Brain microvascular endothelial cell (primary cell): ENCODE results near the gene B3GNT8.

Experiments
- DNase-seq: peaks from one replicate; pipeline ENCODE4 v3.0.0-alpha.2; 2020
- H3K27ac ChIP-seq: fragments of 250-450 bp; sonication (Bioruptor Pico); 2 replicates; pipeline ENCODE4 v1.5.1; 2020; ENCODE audit warnings: mild to moderate bottlenecking, moderate library complexity
- H3K27me3 ChIP-seq: fragments of 250-450 bp; sonication (Bioruptor Pico); replicated peaks from 2 replicates; pipeline ENCODE4 v1.5.1; 2020; ENCODE audit warnings: mild to moderate bottlenecking
- H3K36me3 ChIP-seq: fragments of 250-450 bp; sonication (Bioruptor Pico); replicated peaks from 2 replicates; pipeline ENCODE4 v1.5.1; 2020; ENCODE audit warnings: mild to moderate bottlenecking
- H3K4me3 ChIP-seq: 2 replicates; pipeline ENCODE4 v1.5.1; 2011; ENCODE audit warnings: low read depth, mild to moderate bottlenecking, control low read depth, low read length, moderate library complexity
- in situ Hi-C: cut with HindIII; loops from 2 replicates; pipeline ENCODE4 v1.10.0; 2017; ENCODE audit warnings: low sequenced_read_pairs, low pct_ligation_motif_present
- TF ChIP-seq, protein P1 (sequence below): IDR thresholded peaks from 2 replicates; pipeline ENCODE4 v1.5.1; 2011; ENCODE audit warnings: low read depth, mild to moderate bottlenecking, moderate library complexity, low read length, control low read depth, inconsistent platforms; ENCODE audit errors: missing control alignments

The B3GNT8 gene

DNA sequence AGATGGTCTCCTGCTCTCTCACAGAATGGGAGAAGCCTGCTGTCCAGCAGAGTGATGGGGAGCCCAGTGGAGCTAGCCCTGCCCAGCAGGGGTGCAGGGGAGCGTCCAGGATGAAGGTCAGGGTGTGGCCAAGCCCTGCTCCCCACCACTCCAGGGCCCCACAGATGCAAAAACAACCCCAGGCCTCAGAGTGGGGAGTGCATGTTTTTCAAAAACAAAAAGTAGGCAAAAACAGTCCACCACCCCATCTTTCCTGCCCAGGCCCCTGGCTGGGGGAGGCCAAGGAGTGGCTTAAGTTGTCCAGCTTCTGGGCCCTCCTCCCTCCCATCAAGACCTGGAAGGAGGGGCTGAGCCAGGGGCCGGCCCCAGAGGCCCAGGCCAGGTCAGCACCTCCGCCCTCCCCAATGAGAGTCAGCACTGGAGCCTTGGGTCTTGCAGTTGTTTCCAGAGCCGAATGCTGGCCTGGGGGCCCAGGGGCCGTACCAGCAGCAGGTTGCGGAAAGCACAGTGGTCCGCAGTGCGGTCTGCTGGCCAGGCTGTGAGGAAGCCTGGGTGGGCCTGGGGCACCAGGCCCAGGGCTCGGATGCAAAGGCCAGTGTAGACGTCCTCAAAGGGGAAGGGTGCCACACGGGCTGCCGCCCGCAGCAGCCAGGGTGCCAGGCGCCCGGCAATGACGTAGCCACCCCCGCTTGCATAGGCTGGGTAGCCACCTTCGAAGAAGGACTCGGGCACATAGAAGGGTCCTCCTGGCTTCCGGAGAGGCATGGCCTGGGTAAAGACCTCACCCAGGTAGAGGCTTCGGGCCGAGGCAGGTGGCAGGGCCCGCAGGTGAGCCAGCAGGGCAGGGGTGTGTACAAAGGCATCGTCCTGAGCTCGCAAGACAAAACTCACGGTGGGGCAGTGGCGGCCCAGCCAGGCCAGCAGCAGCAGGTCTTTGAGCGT is 1.7 kb downstream of the B3GNT8 start:
- in situ Hi-C loops, result no loop called here
- DNase-seq, result no peak
- Histone ChIP-seq H3K27me3 (no peaks in the 10 kb centered on the region), H3K36me3 (peaks cover 10% of the 10 kb centered on the region), H3K27ac (no peak overlapping the region), H3K4me3 (no peak overlapping the region)
- TF ChIP-seq, protein P1, sequence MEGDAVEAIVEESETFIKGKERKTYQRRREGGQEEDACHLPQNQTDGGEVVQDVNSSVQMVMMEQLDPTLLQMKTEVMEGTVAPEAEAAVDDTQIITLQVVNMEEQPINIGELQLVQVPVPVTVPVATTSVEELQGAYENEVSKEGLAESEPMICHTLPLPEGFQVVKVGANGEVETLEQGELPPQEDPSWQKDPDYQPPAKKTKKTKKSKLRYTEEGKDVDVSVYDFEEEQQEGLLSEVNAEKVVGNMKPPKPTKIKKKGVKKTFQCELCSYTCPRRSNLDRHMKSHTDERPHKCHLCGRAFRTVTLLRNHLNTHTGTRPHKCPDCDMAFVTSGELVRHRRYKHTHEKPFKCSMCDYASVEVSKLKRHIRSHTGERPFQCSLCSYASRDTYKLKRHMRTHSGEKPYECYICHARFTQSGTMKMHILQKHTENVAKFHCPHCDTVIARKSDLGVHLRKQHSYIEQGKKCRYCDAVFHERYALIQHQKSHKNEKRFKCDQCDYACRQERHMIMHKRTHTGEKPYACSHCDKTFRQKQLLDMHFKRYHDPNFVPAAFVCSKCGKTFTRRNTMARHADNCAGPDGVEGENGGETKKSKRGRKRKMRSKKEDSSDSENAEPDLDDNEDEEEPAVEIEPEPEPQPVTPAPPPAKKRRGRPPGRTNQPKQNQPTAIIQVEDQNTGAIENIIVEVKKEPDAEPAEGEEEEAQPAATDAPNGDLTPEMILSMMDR, result no peak

DNA sequence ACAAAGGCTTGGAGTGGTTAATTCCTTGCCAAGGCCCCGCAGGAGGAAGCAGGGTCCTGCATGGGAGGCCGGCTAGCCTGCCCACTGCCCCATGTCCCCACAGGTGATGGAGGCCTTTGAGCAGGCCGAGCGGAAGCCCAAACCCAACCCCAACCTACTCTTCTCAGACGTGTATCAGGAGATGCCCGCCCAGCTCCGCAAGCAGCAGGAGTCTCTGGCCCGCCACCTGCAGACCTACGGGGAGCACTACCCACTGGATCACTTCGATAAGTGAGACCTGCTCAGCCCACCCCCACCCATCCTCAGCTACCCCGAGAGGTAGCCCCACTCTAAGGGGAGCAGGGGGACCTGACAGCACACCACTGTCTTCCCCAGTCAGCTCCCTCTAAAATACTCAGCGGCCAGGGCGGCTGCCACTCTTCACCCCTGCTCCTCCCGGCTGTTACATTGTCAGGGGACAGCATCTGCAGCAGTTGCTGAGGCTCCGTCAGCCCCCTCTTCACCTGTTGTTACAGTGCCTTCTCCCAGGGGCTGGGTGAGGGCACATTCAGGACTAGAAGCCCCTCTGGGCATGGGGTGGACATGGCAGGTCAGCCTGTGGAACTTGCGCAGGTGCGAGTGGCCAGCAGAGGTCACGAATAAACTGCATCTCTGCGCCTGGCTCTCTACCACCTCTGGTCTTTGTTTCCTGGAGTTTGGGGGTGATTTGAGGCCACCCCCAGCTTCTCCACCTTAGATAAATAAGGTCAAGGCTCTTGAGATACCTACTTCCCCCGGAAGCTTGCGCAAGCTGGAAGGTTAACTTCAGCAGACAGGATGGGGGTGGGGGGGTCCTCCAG is 2.6 kb downstream of the B3GNT8 start:
- in situ Hi-C loops, result no loop called here
- peaks cover 15% of the 10 kb centered on the region for H3K36me3 ChIP-seq

DNA sequence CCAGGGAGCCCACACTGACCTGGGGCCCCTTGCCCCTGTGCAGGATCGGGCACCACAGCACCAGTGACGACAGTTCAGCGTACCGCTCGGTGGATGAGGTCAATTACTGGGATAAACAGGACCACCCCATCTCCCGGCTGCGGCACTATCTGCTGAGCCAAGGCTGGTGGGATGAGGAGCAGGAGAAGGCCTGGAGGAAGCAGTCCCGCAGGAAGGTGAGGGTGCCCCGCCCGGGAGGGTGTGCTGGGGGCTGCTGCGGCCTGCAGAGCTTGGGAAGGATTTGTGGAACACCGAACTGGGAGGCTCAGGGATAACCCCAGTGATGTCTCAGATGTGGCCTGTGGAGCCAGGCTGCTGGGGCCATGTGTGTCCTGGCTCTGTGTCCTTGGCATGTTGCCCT is 4.2 kb downstream of the B3GNT8 start:
- H3K27me3 ChIP-seq, result no peaks in the 10 kb centered on the region
- no peak overlapping the region for H3K27ac ChIP-seq
- peaks cover 20% of the 10 kb centered on the region for H3K36me3 ChIP-seq
- in situ Hi-C loops, result no loop called here
- TF ChIP-seq, protein P1, result no peak
- DNase-seq, result no peak
- no peak overlapping the region for H3K4me3 ChIP-seq

More for the DNA sequence above, 2.6 kb downstream of the B3GNT8 start:
- H3K27me3 ChIP-seq, result no peaks in the 10 kb centered on the region
- TF ChIP-seq, protein P1, result no peak
- H3K4me3 ChIP-seq, result no peak overlapping the region
- DNase-seq, result no peak
- no peak overlapping the region for H3K27ac ChIP-seq

DNA sequence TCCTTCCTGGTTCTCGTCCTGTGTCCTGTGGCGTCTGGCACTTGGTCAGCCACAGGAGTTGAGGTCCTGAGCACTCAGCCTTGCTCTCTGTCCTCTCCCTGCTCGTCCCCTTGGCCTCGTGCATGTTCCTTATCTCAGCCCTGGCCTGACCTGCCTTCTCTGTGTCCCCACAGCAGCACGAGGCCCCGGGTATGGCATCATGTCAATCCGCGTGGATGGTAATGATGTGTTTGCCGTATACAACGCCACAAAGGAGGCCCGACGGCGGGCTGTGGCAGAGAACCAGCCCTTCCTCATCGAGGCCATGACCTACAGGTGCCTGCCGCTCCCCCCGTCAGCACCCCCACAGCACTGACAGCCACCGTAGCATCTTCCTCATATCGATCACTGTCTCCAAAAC is 4.7 kb downstream of the B3GNT8 start:
- TF ChIP-seq, protein P1, result no peak
- H3K4me3 ChIP-seq, result no peak overlapping the region
- no peaks in the 10 kb centered on the region for H3K27me3 ChIP-seq
- in situ Hi-C loops, result no loop called here
- no peak for DNase-seq
- no peak overlapping the region for H3K27ac ChIP-seq
- peaks cover 20% of the 10 kb centered on the region for H3K36me3 ChIP-seq

DNA sequence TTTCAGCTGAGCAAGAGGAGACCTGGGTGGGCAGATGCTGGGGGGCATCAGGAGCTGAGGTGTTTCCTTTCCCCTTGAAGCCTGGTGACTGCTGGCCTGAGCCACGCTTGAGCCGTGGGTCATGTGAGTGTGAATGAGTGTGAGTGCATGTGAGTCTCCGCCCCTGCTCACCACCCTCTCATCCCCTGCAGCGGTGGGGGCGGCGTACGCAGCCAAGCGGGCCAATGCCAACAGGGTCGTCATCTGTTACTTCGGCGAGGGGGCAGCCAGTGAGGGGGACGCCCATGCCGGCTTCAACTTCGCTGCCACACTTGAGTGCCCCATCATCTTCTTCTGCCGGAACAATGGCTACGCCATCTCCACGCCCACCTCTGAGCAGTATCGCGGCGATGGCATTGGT is 5.2 kb downstream of the B3GNT8 start:
- in situ Hi-C loops, result no loop called here
- Histone ChIP-seq H3K27ac (no peak overlapping the region), H3K4me3 (no peak overlapping the region), H3K36me3 (peaks cover 20% of the 10 kb centered on the region), H3K27me3 (no peaks in the 10 kb centered on the region)
- TF ChIP-seq, protein P1, result no peak
- DNase-seq, result no peak
